BLaER1 treated with 17β-estradiol and CSF1 and Interleukin-3, amounts not matched to agents 10 nM and 100 nM (cell line): ENCODE data around the gene BTG3.

Experiments used
- H3K27ac ChIP-seq, 11 experiments: shearing (Covaris generic); formaldehyde crosslinking; 2 replicates each; pipeline ENCODE4 v1.8.1; 2022
- H3K27me3 ChIP-seq, 11 experiments: shearing (Covaris generic); formaldehyde crosslinking; 2 replicates each; pipeline ENCODE4 v1.8.1; 2022
- H3K36me3 ChIP-seq, 11 experiments: shearing (Covaris generic); formaldehyde crosslinking; 2 replicates each; pipeline ENCODE4 v1.8.1; 2022
- H3K4me1 ChIP-seq, 10 experiments: shearing (Covaris generic); formaldehyde crosslinking; 2 replicates each; pipeline ENCODE4 v1.8.1; 2022
- H3K4me2 ChIP-seq, 11 experiments: shearing (Covaris generic); formaldehyde crosslinking; 2 replicates each; pipeline ENCODE4 v1.8.1; 2022
- H3K4me3 ChIP-seq, 10 experiments: shearing (Covaris generic); formaldehyde crosslinking; 2 replicates each; pipeline ENCODE4 v1.8.1; 2022
- H3K9ac ChIP-seq, 11 experiments: shearing (Covaris generic); formaldehyde crosslinking; 2 replicates each; pipeline ENCODE4 v1.8.1; 2022
- H3K9me3 ChIP-seq, 11 experiments: shearing (Covaris generic); formaldehyde crosslinking; replicated peaks in 1 of 11; 2 replicates each; pipeline ENCODE4 v1.8.1; 2022
- H4K20me1 ChIP-seq, 11 experiments: shearing (Covaris generic); formaldehyde crosslinking; 2 replicates each; pipeline ENCODE4 v1.8.1; 2022
- Cebpa-rat ChIP-seq, 11 experiments: shearing (Covaris generic); IDR thresholded peaks; 2 replicates each; pipeline ENCODE4 v1.8.1; 2022

Gene BTG3, protein sequence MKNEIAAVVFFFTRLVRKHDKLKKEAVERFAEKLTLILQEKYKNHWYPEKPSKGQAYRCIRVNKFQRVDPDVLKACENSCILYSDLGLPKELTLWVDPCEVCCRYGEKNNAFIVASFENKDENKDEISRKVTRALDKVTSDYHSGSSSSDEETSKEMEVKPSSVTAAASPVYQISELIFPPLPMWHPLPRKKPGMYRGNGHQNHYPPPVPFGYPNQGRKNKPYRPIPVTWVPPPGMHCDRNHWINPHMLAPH

DNA sequence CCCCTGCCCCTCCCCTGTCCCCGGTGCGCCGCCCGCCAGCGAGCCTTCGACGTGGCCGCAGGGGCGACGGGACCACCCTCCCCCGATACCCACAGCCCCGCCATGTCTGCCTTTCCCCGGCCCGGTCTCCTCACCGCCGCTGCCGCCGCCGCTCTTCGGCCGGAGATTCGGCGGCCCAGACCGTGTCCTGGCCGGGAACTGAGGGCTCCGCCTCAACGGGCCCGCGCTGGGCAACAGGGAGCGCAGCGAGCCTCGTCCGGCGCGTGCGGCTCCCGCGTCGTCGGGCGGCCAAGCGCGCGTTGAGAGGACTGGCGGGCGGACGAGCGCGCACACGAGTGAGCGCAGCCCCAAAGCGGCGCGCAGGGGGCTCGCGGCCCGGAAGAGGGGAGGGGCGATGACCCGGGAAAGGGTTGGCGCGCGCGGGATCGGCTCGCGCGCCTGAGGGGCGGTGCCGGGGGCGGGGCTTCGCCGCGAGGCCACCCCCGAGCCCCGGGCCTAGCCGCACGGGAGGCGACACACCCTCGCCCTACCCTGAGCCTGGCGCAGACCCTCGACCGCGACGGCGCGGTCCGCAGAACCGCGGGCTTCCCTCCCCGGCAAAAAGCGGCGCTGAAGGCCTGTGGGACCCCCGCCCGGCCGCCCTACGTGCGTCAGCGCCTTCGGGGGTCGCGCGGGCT, at the start of gene BTG3:
TSS of gene BTG3 (minus strand) at position 337 of the 677 bp plus-strand sequence. CDS start 3,757 bp downstream, outside the sequence.
- TF ChIP-seq Cebpa-rat (IDR thresholded peaks at IDR 0.05), result no peak
- Histone ChIP-seq H3K4me1 (peaks cover 10 to 17% (median 13%) of the 10 kb centered on the region in 10 experiments), H4K20me1 (peaks cover 0 to 37% (median 30%) of the 10 kb centered on the region in 11 experiments; a peak in 15 of 22 replicates), H3K36me3 (peaks cover 0 to 29% (median 19%) of the 10 kb centered on the region in 11 experiments; a peak in 20 of 22 replicates), H3K9me3 (peaks cover 0 to 6% (median 0%) of the 10 kb centered on the region in 11 experiments; a peak in 1 of 22 replicates), H3K4me3 (peak within 1 kb of the TSS; percentile 79 to 99 (median 94)), H3K4me2 (peak within 1 kb of the TSS; percentile 73 to 91 (median 82)), H3K27ac (peak within 1 kb of the TSS; percentile 70 to 95 (median 93)), H3K27me3 (no peaks in the 10 kb centered on the region), H3K9ac (peak within 1 kb of the TSS; percentile 85 to 96 (median 93))

DNA sequence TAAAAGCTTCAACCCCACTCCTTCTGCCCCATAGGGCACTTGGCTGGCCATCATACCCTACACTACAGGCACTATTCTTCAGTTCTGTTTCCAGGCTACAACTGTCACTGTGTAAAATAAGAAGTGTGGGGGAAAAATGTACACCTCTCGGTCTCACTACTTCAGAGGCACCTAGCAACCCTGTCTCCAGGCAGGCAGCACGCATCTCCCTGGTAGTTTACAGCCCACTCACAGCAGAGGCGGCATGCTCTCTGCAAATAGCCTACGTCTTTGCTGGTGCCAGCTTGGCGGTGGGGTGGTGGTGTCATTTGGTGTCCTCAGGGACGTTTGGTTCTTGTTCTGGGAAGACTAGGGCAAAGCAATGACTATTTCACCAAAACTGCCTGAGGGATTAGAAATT, 48.2 kb upstream of the BTG3 start:
- no peaks in the 10 kb centered on the region for H3K36me3 ChIP-seq
- H3K4me2 ChIP-seq, result no peak overlapping the region
- no peak overlapping the region for H3K27ac ChIP-seq
- no peak for TF ChIP-seq Cebpa-rat (IDR thresholded peaks at IDR 0.05)
- H3K9me3 ChIP-seq, result 0 out of 22 replicates have a peak, but pooled peaks cover 0 to under 1% (median 0%) of the 10 kb centered on the region in 11 experiments
- no peaks in the 10 kb centered on the region for H4K20me1 ChIP-seq
- no peaks in the 10 kb centered on the region for H3K27me3 ChIP-seq
- H3K4me3 ChIP-seq, result no peak overlapping the region
- no peak overlapping the region for H3K9ac ChIP-seq
- H3K4me1 ChIP-seq, result no peaks in the 10 kb centered on the region

DNA sequence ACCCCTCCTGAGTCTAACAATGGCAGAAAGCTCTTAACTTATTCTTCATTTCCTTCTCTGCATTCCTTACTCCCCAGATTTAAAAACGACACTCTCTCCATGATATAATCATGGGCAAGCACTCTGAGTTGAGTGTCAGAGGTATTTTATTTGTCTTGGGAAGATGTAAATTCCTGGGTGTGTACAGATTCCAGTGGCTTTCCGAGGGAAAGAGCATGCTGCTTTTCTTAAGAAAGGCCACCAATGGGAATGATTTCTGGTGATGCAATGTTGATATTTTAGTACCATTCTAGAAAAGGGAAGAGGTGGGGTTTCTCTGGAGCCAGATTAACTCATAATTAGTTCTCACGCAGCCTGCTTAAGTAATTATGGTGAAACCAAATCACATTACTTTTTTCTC, 47.8 kb upstream of the BTG3 start:
- H3K27ac ChIP-seq, result no peak overlapping the region
- H3K27me3 ChIP-seq, result no peaks in the 10 kb centered on the region
- no peaks in the 10 kb centered on the region for H3K4me1 ChIP-seq
- no peaks in the 10 kb centered on the region for H3K36me3 ChIP-seq
- no peak for TF ChIP-seq Cebpa-rat (IDR thresholded peaks at IDR 0.05)
- H4K20me1 ChIP-seq, result no peaks in the 10 kb centered on the region
- H3K4me2 ChIP-seq, result no peak overlapping the region
- H3K9ac ChIP-seq, result no peak overlapping the region
- peaks cover 0 to 5% (median 0%) of the 10 kb centered on the region in 11 experiments; a peak in 1 of 22 replicates for H3K9me3 ChIP-seq
- H3K4me3 ChIP-seq, result no peak overlapping the region

DNA sequence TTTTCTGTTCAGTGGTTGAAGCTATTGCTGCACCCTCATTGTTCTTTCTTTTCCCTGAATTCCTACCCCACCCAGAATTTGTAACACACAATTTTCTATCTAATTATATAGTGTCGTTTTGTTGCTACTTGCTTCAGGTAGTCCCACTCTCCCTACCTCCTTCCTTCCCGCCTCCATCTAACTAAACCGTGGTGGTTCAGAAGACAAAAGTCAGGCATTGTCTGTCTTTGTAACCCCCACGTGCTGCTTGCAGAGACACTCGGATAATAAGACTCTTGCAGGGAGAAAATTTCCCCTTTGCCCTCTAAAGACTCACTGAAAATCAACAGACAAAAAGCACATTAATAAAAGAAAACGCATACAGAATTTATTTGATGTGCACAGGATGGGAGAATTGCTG, 46.2 kb upstream of the BTG3 start:
- Histone ChIP-seq H3K27me3 (no peaks in the 10 kb centered on the region), H3K9me3 (peaks cover 0 to 5% (median 0%) of the 10 kb centered on the region in 11 experiments; a peak in 1 of 22 replicates), H3K9ac (no peak overlapping the region), H3K27ac (no peak overlapping the region), H4K20me1 (no peaks in the 10 kb centered on the region), H3K4me3 (no peak overlapping the region), H3K36me3 (no peaks in the 10 kb centered on the region), H3K4me1 (no peaks in the 10 kb centered on the region), H3K4me2 (no peak overlapping the region)
- no peak for TF ChIP-seq Cebpa-rat (IDR thresholded peaks at IDR 0.05)

DNA sequence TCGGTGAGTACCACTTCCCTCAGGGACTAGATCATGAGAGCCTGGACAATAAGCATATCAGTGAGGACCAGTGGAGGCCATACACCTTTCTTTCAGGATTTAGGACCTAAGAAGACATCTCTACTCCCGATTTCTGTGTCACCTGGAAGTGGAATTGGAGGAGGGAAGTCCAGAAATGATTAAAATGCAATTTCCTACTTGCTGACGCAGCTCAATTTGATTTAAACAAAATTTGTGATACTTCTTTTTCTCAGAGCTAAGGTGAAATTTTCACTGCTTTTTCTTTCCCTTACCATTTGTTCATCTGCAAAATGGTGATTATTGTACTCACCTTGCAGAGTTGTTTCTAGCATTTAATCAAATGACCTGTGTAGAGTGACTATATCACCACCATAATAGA, 38.8 kb upstream of the BTG3 start:
- no peak overlapping the region for H3K27ac ChIP-seq
- H3K4me2 ChIP-seq, result no peak overlapping the region
- H3K9ac ChIP-seq, result no peak overlapping the region
- no peaks in the 10 kb centered on the region for H3K4me1 ChIP-seq
- H3K9me3 ChIP-seq, result peaks cover 0 to 9% (median 0%) of the 10 kb centered on the region in 11 experiments; a peak in 2 of 22 replicates
- no peaks in the 10 kb centered on the region for H3K36me3 ChIP-seq
- H3K4me3 ChIP-seq, result no peak overlapping the region
- no peaks in the 10 kb centered on the region for H4K20me1 ChIP-seq
- no peaks in the 10 kb centered on the region for H3K27me3 ChIP-seq
- no peak for TF ChIP-seq Cebpa-rat (IDR thresholded peaks at IDR 0.05)

DNA sequence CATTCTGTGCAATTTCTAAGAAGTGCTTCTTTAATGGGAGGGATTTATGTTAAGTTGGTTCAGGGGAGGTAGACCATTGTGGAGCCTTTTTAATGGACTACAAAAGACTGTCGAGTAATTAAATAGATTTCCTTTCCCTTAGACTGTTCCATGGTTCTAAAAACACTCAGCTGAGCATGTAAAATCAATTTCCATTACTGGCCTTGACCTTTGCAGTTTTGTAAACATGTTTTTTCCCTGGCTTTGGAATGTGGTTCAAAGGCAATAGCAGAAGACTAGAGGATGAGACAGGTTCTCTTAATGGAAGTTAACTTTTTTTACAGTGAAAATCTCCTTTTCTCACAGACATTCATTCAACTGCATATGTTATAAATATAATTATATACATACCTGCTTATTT, 37.6 kb upstream of the BTG3 start:
- H3K9me3 ChIP-seq, result peaks cover 0 to 6% (median 0%) of the 10 kb centered on the region in 11 experiments; a peak in 2 of 22 replicates
- H3K27ac ChIP-seq, result no peak overlapping the region
- H3K4me3 ChIP-seq, result no peak overlapping the region
- no peak overlapping the region for H3K9ac ChIP-seq
- no peaks in the 10 kb centered on the region for H3K36me3 ChIP-seq
- no peak overlapping the region for H3K4me2 ChIP-seq
- no peaks in the 10 kb centered on the region for H3K4me1 ChIP-seq
- H4K20me1 ChIP-seq, result no peaks in the 10 kb centered on the region
- H3K27me3 ChIP-seq, result no peaks in the 10 kb centered on the region
- TF ChIP-seq Cebpa-rat (IDR thresholded peaks at IDR 0.05), result no peak

DNA sequence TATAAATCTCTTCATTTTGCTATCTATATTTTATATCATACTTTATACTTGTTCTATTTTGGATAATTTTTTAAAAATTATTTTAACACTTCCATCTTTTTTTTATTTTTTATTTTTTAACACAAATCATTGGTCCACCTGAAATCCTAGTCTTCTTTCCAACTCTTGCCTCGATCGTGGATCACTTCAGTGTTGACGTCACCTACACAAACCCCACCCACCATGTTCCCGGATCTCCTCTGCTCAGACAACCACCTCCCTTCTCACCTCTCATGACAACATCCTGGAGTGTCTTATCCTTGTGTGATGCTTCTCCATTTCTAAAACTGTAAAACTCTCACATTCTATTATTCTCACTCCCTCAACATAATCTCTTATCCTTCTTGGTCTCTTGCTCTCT, 34.1 kb upstream of the BTG3 start:
- H3K27ac ChIP-seq, result no peak overlapping the region
- H4K20me1 ChIP-seq, result no peaks in the 10 kb centered on the region
- no peaks in the 10 kb centered on the region for H3K4me1 ChIP-seq
- TF ChIP-seq Cebpa-rat (IDR thresholded peaks at IDR 0.05), result no peak
- peaks cover 0 to 6% (median 0%) of the 10 kb centered on the region in 11 experiments; a peak in 2 of 22 replicates for H3K9me3 ChIP-seq
- no peak overlapping the region for H3K4me2 ChIP-seq
- H3K36me3 ChIP-seq, result no peaks in the 10 kb centered on the region
- no peak overlapping the region for H3K4me3 ChIP-seq
- no peaks in the 10 kb centered on the region for H3K27me3 ChIP-seq
- no peak overlapping the region for H3K9ac ChIP-seq

DNA sequence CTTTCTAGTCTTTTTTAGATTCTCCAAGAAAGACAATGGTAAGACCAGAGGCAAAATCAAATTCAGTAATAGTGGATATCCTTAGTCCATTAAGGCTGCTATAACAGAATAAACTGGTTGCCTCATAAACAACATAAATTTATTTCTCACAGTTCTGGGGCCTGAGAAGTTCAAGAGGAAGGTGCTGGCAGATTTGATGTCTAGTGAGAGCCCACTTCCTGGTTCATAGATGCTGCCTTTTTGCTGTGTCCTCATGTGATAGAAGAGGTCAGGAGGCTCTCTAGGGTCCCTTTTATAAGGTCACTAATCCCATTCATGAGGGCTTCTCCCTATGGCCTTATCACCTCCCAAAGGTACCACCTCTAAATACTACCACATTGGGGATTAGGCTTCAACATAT, 31.5 kb upstream of the BTG3 start:
- no peak for TF ChIP-seq Cebpa-rat (IDR thresholded peaks at IDR 0.05)
- Histone ChIP-seq H4K20me1 (no peaks in the 10 kb centered on the region), H3K9ac (no peak overlapping the region), H3K27ac (no peak overlapping the region), H3K4me3 (no peak overlapping the region), H3K9me3 (peaks cover 0 to 16% (median 7%) of the 10 kb centered on the region in 11 experiments; a peak in 9 of 22 replicates), H3K36me3 (no peaks in the 10 kb centered on the region), H3K27me3 (no peaks in the 10 kb centered on the region), H3K4me1 (no peaks in the 10 kb centered on the region), H3K4me2 (no peak overlapping the region)

DNA sequence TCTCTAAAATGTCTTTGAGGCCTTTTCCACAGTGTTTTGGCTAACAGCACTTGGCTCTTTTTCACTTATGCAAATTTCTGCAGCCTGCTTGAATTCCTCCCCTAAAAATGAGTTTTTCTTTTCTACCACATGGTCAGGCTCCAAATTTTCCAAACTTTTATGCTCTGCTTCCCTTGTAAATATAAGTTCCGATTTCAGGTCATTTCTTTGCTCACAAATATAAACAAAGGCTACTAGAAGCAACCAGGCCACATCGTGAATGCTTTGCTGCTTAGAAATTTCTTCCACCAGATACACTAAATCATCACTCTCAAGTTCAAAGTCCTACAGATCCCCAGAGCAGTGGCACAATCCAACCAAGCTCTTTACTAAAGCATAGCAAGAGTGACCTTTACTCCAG, 28.1 kb upstream of the BTG3 start:
- H3K4me3 ChIP-seq, result no peak overlapping the region
- no peaks in the 10 kb centered on the region for H3K27me3 ChIP-seq
- H3K9ac ChIP-seq, result no peak overlapping the region
- H3K9me3 ChIP-seq, result peaks cover 0 to 11% (median 7%) of the 10 kb centered on the region in 11 experiments; a peak in 8 of 22 replicates
- no peaks in the 10 kb centered on the region for H3K36me3 ChIP-seq
- H3K4me1 ChIP-seq, result no peaks in the 10 kb centered on the region
- no peak overlapping the region for H3K27ac ChIP-seq
- TF ChIP-seq Cebpa-rat (IDR thresholded peaks at IDR 0.05), result no peak
- H3K4me2 ChIP-seq, result no peak overlapping the region
- no peaks in the 10 kb centered on the region for H4K20me1 ChIP-seq
